Measurements from ENCODE around the gene CDK13.

- TF ChIP-seq, protein P1, sequence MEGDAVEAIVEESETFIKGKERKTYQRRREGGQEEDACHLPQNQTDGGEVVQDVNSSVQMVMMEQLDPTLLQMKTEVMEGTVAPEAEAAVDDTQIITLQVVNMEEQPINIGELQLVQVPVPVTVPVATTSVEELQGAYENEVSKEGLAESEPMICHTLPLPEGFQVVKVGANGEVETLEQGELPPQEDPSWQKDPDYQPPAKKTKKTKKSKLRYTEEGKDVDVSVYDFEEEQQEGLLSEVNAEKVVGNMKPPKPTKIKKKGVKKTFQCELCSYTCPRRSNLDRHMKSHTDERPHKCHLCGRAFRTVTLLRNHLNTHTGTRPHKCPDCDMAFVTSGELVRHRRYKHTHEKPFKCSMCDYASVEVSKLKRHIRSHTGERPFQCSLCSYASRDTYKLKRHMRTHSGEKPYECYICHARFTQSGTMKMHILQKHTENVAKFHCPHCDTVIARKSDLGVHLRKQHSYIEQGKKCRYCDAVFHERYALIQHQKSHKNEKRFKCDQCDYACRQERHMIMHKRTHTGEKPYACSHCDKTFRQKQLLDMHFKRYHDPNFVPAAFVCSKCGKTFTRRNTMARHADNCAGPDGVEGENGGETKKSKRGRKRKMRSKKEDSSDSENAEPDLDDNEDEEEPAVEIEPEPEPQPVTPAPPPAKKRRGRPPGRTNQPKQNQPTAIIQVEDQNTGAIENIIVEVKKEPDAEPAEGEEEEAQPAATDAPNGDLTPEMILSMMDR (conservative IDR thresholded peaks at IDR 0.05; ENCODE audit: low read depth, low read length), result no peak
- no peak for TF ChIP-seq EZH2phosphoT487 (IDR thresholded peaks at IDR 0.05; ENCODE audit: borderline replicate concordance, low read length)
Observed at GRCh38 chr7:39908973-39909372, 41.1 kb upstream of the CDK13 start.
